Measurements from ENCODE around the gene FAM161A. TPM values are rescaled to one million over a fixed set of nuclear protein-coding genes. Genes with fewer than 3 reads are reported as not detected.
"Not testable (repeated sequence)": the region's sequence is repeated elsewhere in the genome, so short reads cannot be mapped to it uniquely, and the experiment has no call there.

Gene FAM161A
- total RNA-seq, 1 donor from 2014 or later = 23.7 TPM

DNA sequence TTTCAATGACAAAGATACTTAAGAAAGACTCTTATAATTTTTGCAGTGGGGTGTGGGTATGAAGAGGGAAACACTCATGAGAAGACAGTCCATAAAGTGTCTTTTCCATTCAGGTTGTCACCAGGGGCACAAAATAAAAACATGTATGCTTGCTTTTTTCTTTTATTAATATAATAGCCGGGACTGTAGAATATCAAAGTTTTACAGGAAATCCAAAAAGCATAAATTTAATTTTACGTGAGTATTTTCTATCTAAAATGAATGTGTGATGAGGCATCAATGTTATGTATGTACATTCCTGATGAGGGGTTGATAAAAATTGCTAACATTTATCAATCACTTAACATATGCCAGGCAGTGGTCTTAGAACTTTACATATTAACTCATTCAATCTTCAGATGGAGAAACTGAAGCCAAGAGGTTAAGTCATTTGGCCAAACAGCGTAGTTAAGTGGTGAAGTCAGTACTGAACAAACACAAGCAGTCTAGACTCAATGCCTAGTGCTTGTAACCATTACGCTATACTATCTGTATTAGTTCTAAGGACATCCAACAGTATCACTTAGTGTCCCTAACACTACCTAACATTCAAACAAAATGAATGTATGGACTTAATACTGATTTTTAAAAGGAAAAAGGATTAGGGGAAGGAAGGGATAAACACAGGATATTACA, 23.8 kb upstream of the FAM161A start:
- H3K4me1 Mint-ChIP-seq (ENCODE audit: low read depth) = no peaks in the 10 kb centered on the region
- no peak for DNase-seq (ENCODE audit: low spot score, unreplicated experiment)
- no peak overlapping the region for H3K4me3 Mint-ChIP-seq (ENCODE audit: low read depth)
- H3K9me3 Mint-ChIP-seq (ENCODE audit: low read depth) = no peaks in the 10 kb centered on the region
- peaks cover 33% of the 10 kb centered on the region for H3K36me3 Mint-ChIP-seq (ENCODE audit: insufficient read depth)
- TF ChIP-seq, protein P1, sequence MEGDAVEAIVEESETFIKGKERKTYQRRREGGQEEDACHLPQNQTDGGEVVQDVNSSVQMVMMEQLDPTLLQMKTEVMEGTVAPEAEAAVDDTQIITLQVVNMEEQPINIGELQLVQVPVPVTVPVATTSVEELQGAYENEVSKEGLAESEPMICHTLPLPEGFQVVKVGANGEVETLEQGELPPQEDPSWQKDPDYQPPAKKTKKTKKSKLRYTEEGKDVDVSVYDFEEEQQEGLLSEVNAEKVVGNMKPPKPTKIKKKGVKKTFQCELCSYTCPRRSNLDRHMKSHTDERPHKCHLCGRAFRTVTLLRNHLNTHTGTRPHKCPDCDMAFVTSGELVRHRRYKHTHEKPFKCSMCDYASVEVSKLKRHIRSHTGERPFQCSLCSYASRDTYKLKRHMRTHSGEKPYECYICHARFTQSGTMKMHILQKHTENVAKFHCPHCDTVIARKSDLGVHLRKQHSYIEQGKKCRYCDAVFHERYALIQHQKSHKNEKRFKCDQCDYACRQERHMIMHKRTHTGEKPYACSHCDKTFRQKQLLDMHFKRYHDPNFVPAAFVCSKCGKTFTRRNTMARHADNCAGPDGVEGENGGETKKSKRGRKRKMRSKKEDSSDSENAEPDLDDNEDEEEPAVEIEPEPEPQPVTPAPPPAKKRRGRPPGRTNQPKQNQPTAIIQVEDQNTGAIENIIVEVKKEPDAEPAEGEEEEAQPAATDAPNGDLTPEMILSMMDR (IDR thresholded peaks at IDR 0.05; ENCODE audit: unreplicated experiment) = no peak
- H3K27ac Mint-ChIP-seq = no peak overlapping the region
- H3K27me3 Mint-ChIP-seq = no peaks in the 10 kb centered on the region

DNA sequence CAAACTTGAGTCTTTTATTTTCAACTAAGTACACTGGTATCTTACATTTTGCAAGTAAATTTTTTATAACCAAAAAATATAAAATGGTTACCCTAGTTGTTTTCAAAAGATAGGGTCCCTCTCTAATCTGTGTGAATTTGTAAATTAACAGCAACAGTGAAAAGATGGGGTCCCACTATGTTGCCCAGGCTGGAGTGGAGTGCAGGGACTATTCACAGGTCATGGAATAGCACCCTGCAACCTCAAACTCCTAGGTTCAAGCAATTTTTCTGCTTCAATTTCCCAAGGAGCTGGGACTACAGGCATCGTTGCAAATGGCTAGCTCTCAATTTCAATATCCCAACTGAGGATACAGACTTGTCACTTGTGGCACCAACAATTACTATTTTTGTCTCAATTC, 22.5 kb upstream of the FAM161A start:
- no peak for DNase-seq (ENCODE audit: low spot score, unreplicated experiment)
- TF ChIP-seq, protein P1 (IDR thresholded peaks at IDR 0.05; ENCODE audit: unreplicated experiment) = no peak
- Mint-ChIP-seq H3K36me3 (ENCODE audit: insufficient read depth) (peaks cover 37% of the 10 kb centered on the region), H3K27me3 (no peaks in the 10 kb centered on the region), H3K27ac (no peak overlapping the region), H3K9me3 (ENCODE audit: low read depth) (no peaks in the 10 kb centered on the region), H3K4me3 (ENCODE audit: low read depth) (no peak overlapping the region), H3K4me1 (ENCODE audit: low read depth) (no peaks in the 10 kb centered on the region)

DNA sequence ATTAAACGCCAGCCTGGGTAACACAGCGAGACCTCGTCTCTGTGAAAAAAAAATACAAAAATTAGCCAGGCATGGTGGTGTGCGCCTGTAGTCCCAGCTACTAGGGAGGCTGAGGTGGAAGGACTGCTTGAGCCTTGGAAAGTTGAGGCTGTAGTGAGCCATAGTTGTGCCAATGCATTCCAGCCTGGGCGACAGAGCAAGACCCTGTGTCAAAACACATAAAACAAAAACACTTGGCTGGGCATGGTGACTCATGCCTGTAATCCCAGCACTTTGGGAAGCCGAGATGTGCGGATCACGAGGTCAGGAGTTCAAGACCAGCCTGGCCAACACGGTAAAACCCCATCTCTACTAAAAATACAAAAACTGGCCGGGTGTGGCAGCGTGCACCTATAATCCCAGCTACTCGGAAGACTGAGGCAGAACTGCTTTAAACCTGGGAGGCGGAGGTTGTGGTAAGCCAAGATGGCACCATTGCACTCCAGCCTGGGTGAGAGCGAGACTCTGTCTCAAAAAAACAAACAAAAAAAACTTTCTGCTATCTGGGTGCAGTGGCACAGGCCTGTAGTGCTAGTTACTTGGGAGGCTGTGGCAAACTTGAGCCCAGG, 12.7 kb upstream of the FAM161A start:
- not testable (repeated sequence) for H3K4me1 Mint-ChIP-seq (ENCODE audit: low read depth); H3K27me3 Mint-ChIP-seq; H3K4me3 Mint-ChIP-seq (ENCODE audit: low read depth); H3K9me3 Mint-ChIP-seq (ENCODE audit: low read depth); DNase-seq (ENCODE audit: low spot score, unreplicated experiment); H3K27ac Mint-ChIP-seq
- peaks cover 41% of the 10 kb centered on the region for H3K36me3 Mint-ChIP-seq (ENCODE audit: insufficient read depth)

DNA sequence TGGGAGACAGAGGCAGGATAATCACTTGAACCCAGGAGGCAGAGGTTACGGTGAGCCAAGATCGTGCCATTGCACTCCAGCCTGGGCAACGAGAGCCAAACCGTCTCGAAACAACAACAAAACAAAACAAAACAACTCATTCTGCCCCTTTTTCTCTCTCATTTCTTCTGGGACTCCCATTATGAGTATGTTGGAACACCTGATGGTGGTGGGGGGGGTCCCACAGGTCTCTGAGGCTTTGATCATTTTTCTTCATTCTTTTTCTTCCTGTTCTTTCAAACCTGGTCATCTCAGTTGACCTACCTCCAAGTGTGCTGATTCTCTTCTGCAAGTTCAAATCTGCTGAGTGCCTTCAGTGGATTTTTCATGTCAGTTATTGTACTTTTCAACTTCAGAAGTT, 8.2 kb upstream of the FAM161A start:
- H3K9me3 Mint-ChIP-seq (ENCODE audit: low read depth) = no peaks in the 10 kb centered on the region
- H3K4me1 Mint-ChIP-seq (ENCODE audit: low read depth) = no peaks in the 10 kb centered on the region
- no peak for DNase-seq (ENCODE audit: low spot score, unreplicated experiment)
- peaks cover 25% of the 10 kb centered on the region for H3K36me3 Mint-ChIP-seq (ENCODE audit: insufficient read depth)
- H3K27ac Mint-ChIP-seq = no peak overlapping the region
- H3K4me3 Mint-ChIP-seq (ENCODE audit: low read depth) = no peak overlapping the region
- H3K27me3 Mint-ChIP-seq = no peaks in the 10 kb centered on the region
- TF ChIP-seq, protein P1 (IDR thresholded peaks at IDR 0.05; ENCODE audit: unreplicated experiment) = no peak

DNA sequence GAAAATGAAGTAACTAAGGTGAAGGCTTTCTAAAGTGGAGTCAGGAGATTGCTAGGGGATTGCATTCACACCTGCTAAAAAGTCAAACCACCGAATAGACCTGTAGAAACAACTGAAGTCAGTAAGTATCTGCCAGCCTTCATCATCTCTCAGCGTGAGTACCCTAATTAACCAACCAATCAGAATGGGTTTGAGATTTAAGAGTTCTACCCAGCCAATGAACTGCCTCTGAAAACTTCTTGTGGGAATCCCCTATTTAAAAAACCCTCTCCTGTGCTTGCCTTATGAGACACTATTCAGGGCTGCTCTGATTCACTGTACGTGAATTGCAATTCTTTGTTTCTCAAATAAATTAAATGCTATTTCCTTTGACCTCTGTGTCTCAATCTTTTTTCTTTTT, 3.4 kb upstream of the FAM161A start:
- Mint-ChIP-seq H3K4me1 (ENCODE audit: low read depth) (peaks cover 7% of the 10 kb centered on the region), H3K9me3 (ENCODE audit: low read depth) (no peaks in the 10 kb centered on the region)

More for the DNA sequence above, 3.4 kb upstream of the FAM161A start:
- no peak for DNase-seq (ENCODE audit: low spot score, unreplicated experiment)
- H3K36me3 Mint-ChIP-seq (ENCODE audit: insufficient read depth) = peaks cover 3% of the 10 kb centered on the region
- no peaks in the 10 kb centered on the region for H3K27me3 Mint-ChIP-seq
- H3K27ac Mint-ChIP-seq = no peak overlapping the region
- TF ChIP-seq, protein P1 (IDR thresholded peaks at IDR 0.05; ENCODE audit: unreplicated experiment) = no peak
- no peak overlapping the region for H3K4me3 Mint-ChIP-seq (ENCODE audit: low read depth)
